ENCODE measurements around the gene SLC26A9. TPM values are rescaled to one million over a fixed set of nuclear protein-coding genes. Genes with fewer than 3 reads are reported as not detected.

The SLC26A9 gene
- total and polyA plus RNA-seq, 2 of the 4 experiments (the other 2 are of a cell fraction): not detected

GRCh38 chr1:205986292-205986691 is 43.0 kb upstream of the SLC26A9 start:
- H3K9me1 ChIP-seq (ENCODE audit: insufficient read depth, low read length): no peaks in the 10 kb centered on the region
- DNase-seq (no peak), ATAC-seq (ENCODE audit: low read depth) (no peak)
- no peak overlapping the region for H3K4ac ChIP-seq (ENCODE audit: low read depth, low read length)
- H2BK5ac ChIP-seq (ENCODE audit: low read depth, low read length, poor library complexity, severe bottlenecking): no peak overlapping the region
- no peak overlapping the region for H2BK15ac ChIP-seq (ENCODE audit: low read depth, low read length)
- no peak overlapping the region for H3K4me2 ChIP-seq (ENCODE audit: low read depth, low read length)
- no peaks in the 10 kb centered on the region; the same call in 1 of the 2 replicates for H3K36me3 ChIP-seq (ENCODE audit: control insufficient read depth, insufficient read depth, low read length)
- H3K4me1 ChIP-seq (ENCODE audit: control insufficient read depth, insufficient read depth, low read length): no peaks in the 10 kb centered on the region
- no peak overlapping the region for H4K8ac ChIP-seq (ENCODE audit: low read depth in 2 of 2, low read length in 2 of 2)
- TF ChIP-seq SMC3 (IDR thresholded peaks at IDR 0.05; ENCODE audit: low read depth, low read length): no peak
- TF ChIP-seq, protein P1, sequence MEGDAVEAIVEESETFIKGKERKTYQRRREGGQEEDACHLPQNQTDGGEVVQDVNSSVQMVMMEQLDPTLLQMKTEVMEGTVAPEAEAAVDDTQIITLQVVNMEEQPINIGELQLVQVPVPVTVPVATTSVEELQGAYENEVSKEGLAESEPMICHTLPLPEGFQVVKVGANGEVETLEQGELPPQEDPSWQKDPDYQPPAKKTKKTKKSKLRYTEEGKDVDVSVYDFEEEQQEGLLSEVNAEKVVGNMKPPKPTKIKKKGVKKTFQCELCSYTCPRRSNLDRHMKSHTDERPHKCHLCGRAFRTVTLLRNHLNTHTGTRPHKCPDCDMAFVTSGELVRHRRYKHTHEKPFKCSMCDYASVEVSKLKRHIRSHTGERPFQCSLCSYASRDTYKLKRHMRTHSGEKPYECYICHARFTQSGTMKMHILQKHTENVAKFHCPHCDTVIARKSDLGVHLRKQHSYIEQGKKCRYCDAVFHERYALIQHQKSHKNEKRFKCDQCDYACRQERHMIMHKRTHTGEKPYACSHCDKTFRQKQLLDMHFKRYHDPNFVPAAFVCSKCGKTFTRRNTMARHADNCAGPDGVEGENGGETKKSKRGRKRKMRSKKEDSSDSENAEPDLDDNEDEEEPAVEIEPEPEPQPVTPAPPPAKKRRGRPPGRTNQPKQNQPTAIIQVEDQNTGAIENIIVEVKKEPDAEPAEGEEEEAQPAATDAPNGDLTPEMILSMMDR (conservative IDR thresholded peaks at IDR 0.05; ENCODE audit: low read depth, low read length): 0 out of 2 replicates have a peak, but pooled peaks have one; percentile 2
- no peak overlapping the region for H2BK120ac ChIP-seq (ENCODE audit: low read depth, low read length)
- dilution Hi-C loops (cut with HindIII; ENCODE audit: low sequenced_read_pairs, unreplicated experiment): no loop called here
- no peak overlapping the region for H3K14ac ChIP-seq (replicated peaks; ENCODE audit: low read depth, low read length)
- no CpG with 5 or more reads among the region's 3 CpGs for WGBS, 2 experiments (ENCODE audit: extremely low coverage in 2 of 2, insufficient read length in 1 of 2)
- no peak overlapping the region for H3K27ac ChIP-seq (ENCODE audit: insufficient read depth, low read length)
- H2AK9ac ChIP-seq (replicated peaks; ENCODE audit: low read depth, low read length, poor library complexity): no peak overlapping the region
- in situ Hi-C loops (cut with MboI; ENCODE audit: low sequenced_read_pairs): loop anchor here (10.0 kb wide), 1 partner anchor 331 kb away; no protein-coding TSS in a partner anchor
- no peak overlapping the region for H2BK20ac ChIP-seq (ENCODE audit: low read depth, low read length)
- H3K23ac ChIP-seq (ENCODE audit: low read depth, low read length): no peak overlapping the region
- H3K9ac ChIP-seq (ENCODE audit: low read depth, low read length): no peak overlapping the region
- H3K9me3 ChIP-seq (ENCODE audit: control insufficient read depth, insufficient read depth, low read length): no peaks in the 10 kb centered on the region
- POLR2A ChIA-PET (ENCODE audit: unreplicated experiment): interaction anchor here (0.6 kb wide), 1 partner anchor 464 kb away, joined by 4 read pairs; no protein-coding TSS in a partner anchor
- H3K56ac ChIP-seq (ENCODE audit: extremely low read depth, insufficient read depth, low read length): no peak overlapping the region
- CTCF ChIA-PET: interaction anchor here (1.0 to 4.3 kb wide), 3 partner anchors 9 to 119 kb away, joined by 3 to 34 read pairs (median 19); no protein-coding TSS in a partner anchor
- H4K5ac ChIP-seq (ENCODE audit: low read depth, low read length): no peak overlapping the region
- no peak overlapping the region for H2AK5ac ChIP-seq (ENCODE audit: low read depth, low read length)
- H3K4me3 ChIP-seq (ENCODE audit: insufficient read depth, low read depth, low read length): no peak overlapping the region
- intact Hi-C loops (cut with micrococcal nuclease): no loop called here
- no TSS peak for BruUV-seq (replicated peaks)
- no peaks in the 10 kb centered on the region for H3K79me1 ChIP-seq (ENCODE audit: low read depth in 1 of 2, low read length in 2 of 2)
- H3K18ac ChIP-seq (ENCODE audit: low read depth, low read length): no peak overlapping the region
- no peak overlapping the region for H2AFZ ChIP-seq (replicated peaks; ENCODE audit: low read length, poor library complexity)
- no peak overlapping the region for H4K91ac ChIP-seq (ENCODE audit: insufficient read depth, low read depth, low read length)
- no peaks in the 10 kb centered on the region for H3K27me3 ChIP-seq (ENCODE audit: control insufficient read depth, insufficient read depth, low read length)
- H4K20me1 ChIP-seq (ENCODE audit: insufficient read depth, low read length): no peaks in the 10 kb centered on the region
